ENCODE results near the gene AGAP5. TPM values are rescaled to one million over a fixed set of nuclear protein-coding genes. Genes with fewer than 3 reads are reported as not detected.
"Not testable (repeated sequence)": the region's sequence is repeated elsewhere in the genome, so short reads cannot be mapped to it uniquely, and the experiment has no call there.

The AGAP5 gene
- total RNA-seq, result 1 to 10 TPM; 4.3 to 8.8 (median 5.4) TPM

- not testable (repeated sequence) for DNase-seq (ENCODE audit: low spot score); ATAC-seq (ENCODE audit: low FRiP score)
Observed at GRCh38 chr10:73697675-73698159, at the start of gene AGAP5. Gene AGAP5, minus strand, starts transcription at chr10:73698109. Its CDS starts 354 bp downstream, at chr10:73697755.

GRCh38 chr10:73746721-73747120 lies 48.8 kb upstream of the AGAP5 start:
- no peak for TF ChIP-seq CTCF (IDR thresholded peaks at IDR 0.05)
- no peak for ATAC-seq (ENCODE audit: low FRiP score)

GRCh38 chr10:73744664-73744975 lies 46.7 kb upstream of the AGAP5 start:
- DNase-seq (ENCODE audit: low spot score), result no peak
- no peak for TF ChIP-seq CTCF (IDR thresholded peaks at IDR 0.05)
- peak; percentile 66 for ATAC-seq (ENCODE audit: low FRiP score)

More at GRCh38 chr10:73746721-73747120, 48.8 kb upstream of the AGAP5 start:
- DNase-seq (ENCODE audit: low spot score), result no peak

GRCh38 chr10:73743905-73744663 lies 46.2 kb upstream of the AGAP5 start, which contains the start of gene SEC24C:
Gene SEC24C, plus strand, starts transcription at chr10:73744372. Its CDS starts 2,461 bp downstream, at chr10:73746833.
- no peak for TF ChIP-seq CTCF (IDR thresholded peaks at IDR 0.05)
- ATAC-seq (ENCODE audit: low FRiP score), result peak; percentile 96
- DNase-seq (ENCODE audit: low spot score), result peak; percentile 91

GRCh38 chr10:73743327-73743904 lies 45.5 kb upstream of the AGAP5 start:
- ATAC-seq (ENCODE audit: low FRiP score), result no peak
- no peak for DNase-seq (ENCODE audit: low spot score)
- no peak for TF ChIP-seq CTCF (IDR thresholded peaks at IDR 0.05)

GRCh38 chr10:73742454-73742734 lies 44.5 kb upstream of the AGAP5 start:
- ATAC-seq (ENCODE audit: low FRiP score), result no peak
- no peak for DNase-seq (ENCODE audit: low spot score)
- no peak for TF ChIP-seq CTCF (IDR thresholded peaks at IDR 0.05)

- not testable (repeated sequence) for ATAC-seq (ENCODE audit: low FRiP score); DNase-seq (ENCODE audit: low spot score)
Observed at GRCh38 chr10:73740501-73741254, 42.8 kb upstream of the AGAP5 start.

Data from omental fat pad (tissue), 4 donors.